ENCODE measurements around the gene KRT82. TPM values are rescaled to one million over a fixed set of nuclear protein-coding genes. Genes with fewer than 3 reads are reported as not detected.

Gene KRT82
- total and polyA plus RNA-seq, 2 experiments from 2014 or later = not detected

DNA sequence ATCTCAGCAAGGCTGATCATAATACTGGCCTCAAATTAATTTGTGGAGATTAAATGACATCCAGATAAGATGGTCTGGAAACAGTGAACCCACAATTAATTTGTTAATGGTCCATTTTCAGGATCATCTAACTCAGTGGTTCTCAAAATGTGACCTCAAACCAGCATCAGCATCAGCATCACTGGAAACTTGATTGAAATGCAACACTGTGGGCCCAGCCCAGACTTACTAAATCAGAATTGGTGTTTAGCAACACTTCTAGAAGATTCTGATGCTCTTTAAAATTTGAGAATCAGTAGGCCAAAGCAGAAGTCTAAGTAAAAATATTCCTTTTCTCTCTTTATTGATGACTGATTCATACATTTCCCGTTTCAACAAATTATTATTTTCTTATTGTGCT, 10.7 kb upstream of the KRT82 start:
- Histone ChIP-seq H3K4me2 (no peak overlapping the region), H3K9me3 (ENCODE audit: low read depth) (no peaks in the 10 kb centered on the region), H3K27ac (no peak overlapping the region), H3K27me3 (no peaks in the 10 kb centered on the region), H4K20me1 (ENCODE audit: insufficient read depth, poor library complexity, severe bottlenecking) (no peaks in the 10 kb centered on the region), H3K9me2 (replicated peaks; ENCODE audit: insufficient read depth) (no peaks in the 10 kb centered on the region), H2AFZ (no peak overlapping the region), H3K4me3 (no peak overlapping the region), H3K79me2 (no peaks in the 10 kb centered on the region), H3K36me3 (replicated peaks; ENCODE audit: insufficient read depth, low read depth) (no peaks in the 10 kb centered on the region), H3K4me1 (ENCODE audit: insufficient read depth) (no peaks in the 10 kb centered on the region)
- 90% methylated on average over 1 of the region's 1 CpG for WGBS (ENCODE audit: low lambda C conversion rate, missing lambda C conversion rate)
- no peak for DNase-seq (ENCODE audit: low spot score)
- TF ChIP-seq EZH2phosphoT487 (IDR thresholded peaks at IDR 0.05; ENCODE audit: low read depth, severe bottlenecking, unreplicated experiment) = no peak
- TF ChIP-seq, protein P1, sequence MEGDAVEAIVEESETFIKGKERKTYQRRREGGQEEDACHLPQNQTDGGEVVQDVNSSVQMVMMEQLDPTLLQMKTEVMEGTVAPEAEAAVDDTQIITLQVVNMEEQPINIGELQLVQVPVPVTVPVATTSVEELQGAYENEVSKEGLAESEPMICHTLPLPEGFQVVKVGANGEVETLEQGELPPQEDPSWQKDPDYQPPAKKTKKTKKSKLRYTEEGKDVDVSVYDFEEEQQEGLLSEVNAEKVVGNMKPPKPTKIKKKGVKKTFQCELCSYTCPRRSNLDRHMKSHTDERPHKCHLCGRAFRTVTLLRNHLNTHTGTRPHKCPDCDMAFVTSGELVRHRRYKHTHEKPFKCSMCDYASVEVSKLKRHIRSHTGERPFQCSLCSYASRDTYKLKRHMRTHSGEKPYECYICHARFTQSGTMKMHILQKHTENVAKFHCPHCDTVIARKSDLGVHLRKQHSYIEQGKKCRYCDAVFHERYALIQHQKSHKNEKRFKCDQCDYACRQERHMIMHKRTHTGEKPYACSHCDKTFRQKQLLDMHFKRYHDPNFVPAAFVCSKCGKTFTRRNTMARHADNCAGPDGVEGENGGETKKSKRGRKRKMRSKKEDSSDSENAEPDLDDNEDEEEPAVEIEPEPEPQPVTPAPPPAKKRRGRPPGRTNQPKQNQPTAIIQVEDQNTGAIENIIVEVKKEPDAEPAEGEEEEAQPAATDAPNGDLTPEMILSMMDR (IDR thresholded peaks at IDR 0.05; ENCODE audit: poor library complexity) = no peak

GRCh38 chr12:52415870-52416750, 10.0 kb upstream of the KRT82 start:
- Histone ChIP-seq H3K9me3 (ENCODE audit: low read depth) (no peaks in the 10 kb centered on the region), H3K4me3 (no peak overlapping the region), H3K79me2 (no peaks in the 10 kb centered on the region), H3K9me2 (replicated peaks; ENCODE audit: insufficient read depth) (no peaks in the 10 kb centered on the region), H2AFZ (no peak overlapping the region), H3K27ac (no peak overlapping the region), H3K4me2 (no peak overlapping the region), H3K36me3 (replicated peaks; ENCODE audit: insufficient read depth, low read depth) (no peaks in the 10 kb centered on the region), H4K20me1 (ENCODE audit: insufficient read depth, poor library complexity, severe bottlenecking) (no peaks in the 10 kb centered on the region), H3K4me1 (ENCODE audit: insufficient read depth) (peaks cover under 1% of the 10 kb centered on the region), H3K27me3 (no peaks in the 10 kb centered on the region)
- WGBS (ENCODE audit: low lambda C conversion rate, missing lambda C conversion rate) = 77% methylated on average over 10 of the region's 10 CpGs
- peak; percentile 60 for DNase-seq (ENCODE audit: low spot score)
- no peak for TF ChIP-seq EZH2 (IDR thresholded peaks at IDR 0.05; ENCODE audit: borderline replicate concordance)
- TF ChIP-seq, protein P1 (IDR thresholded peaks at IDR 0.05; ENCODE audit: poor library complexity) = no peak
- no peak for TF ChIP-seq EZH2phosphoT487 (IDR thresholded peaks at IDR 0.05; ENCODE audit: low read depth, severe bottlenecking, unreplicated experiment)

GRCh38 chr12:52414936-52415335, 8.8 kb upstream of the KRT82 start:
- no peak overlapping the region for H3K4me3 ChIP-seq
- H3K27ac ChIP-seq = no peak overlapping the region
- H2AFZ ChIP-seq = no peak overlapping the region
- H4K20me1 ChIP-seq (ENCODE audit: insufficient read depth, poor library complexity, severe bottlenecking) = no peaks in the 10 kb centered on the region
- DNase-seq (ENCODE audit: low spot score) = no peak
- no peaks in the 10 kb centered on the region for H3K79me2 ChIP-seq
- H3K9me3 ChIP-seq (ENCODE audit: low read depth) = no peaks in the 10 kb centered on the region
- TF ChIP-seq EZH2phosphoT487 (IDR thresholded peaks at IDR 0.05; ENCODE audit: low read depth, severe bottlenecking, unreplicated experiment) = no peak
- TF ChIP-seq, protein P1 (IDR thresholded peaks at IDR 0.05; ENCODE audit: poor library complexity) = no peak
- TF ChIP-seq EZH2 (IDR thresholded peaks at IDR 0.05; ENCODE audit: borderline replicate concordance) = no peak
- no peaks in the 10 kb centered on the region for H3K9me2 ChIP-seq (replicated peaks; ENCODE audit: insufficient read depth)
- H3K4me1 ChIP-seq (ENCODE audit: insufficient read depth) = peaks cover 3% of the 10 kb centered on the region
- 83% methylated on average over 5 of the region's 5 CpGs for WGBS (ENCODE audit: low lambda C conversion rate, missing lambda C conversion rate)
- no peak overlapping the region for H3K4me2 ChIP-seq
- H3K27me3 ChIP-seq = no peaks in the 10 kb centered on the region
- no peaks in the 10 kb centered on the region for H3K36me3 ChIP-seq (replicated peaks; ENCODE audit: insufficient read depth, low read depth)

Measured in hepatocyte (in vitro differentiated cells).